ENCODE results near the gene TEX10. TPM values are rescaled to one million over a fixed set of nuclear protein-coding genes. Genes with fewer than 3 reads are reported as not detected.
"Not testable (repeated sequence)": the region's sequence is repeated elsewhere in the genome, so short reads cannot be mapped to it uniquely, and the experiment has no call there.

The TEX10 gene
- total RNA-seq, 1 donor from 2014 or later: 35.1 TPM

DNA sequence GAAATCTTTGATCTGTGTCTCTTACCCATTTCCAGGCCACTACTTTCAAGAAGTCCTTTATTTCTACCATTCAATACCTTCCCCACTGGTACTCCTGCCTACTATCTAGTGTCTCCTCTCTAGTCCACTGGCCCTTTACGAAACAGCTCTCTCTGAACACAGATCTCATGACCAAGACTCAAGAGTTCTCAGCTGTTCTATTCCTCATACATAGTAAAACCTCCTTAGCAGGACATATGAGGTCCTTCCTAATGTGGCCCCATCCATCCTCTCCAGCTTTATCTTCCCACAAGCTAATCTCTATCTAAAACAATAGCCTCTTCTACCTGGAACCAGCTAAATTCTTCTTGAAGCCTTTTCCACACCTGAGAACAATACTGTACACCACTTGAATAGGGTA, 2.6 kb downstream of the TEX10 start:
- Mint-ChIP-seq H3K4me1 (ENCODE audit: low read depth) (peaks cover 39% of the 10 kb centered on the region), H3K9me3 (ENCODE audit: low read depth) (peaks cover 11% of the 10 kb centered on the region), H3K4me3 (ENCODE audit: low read depth) (peak overlapping the region; percentile 40), H3K27ac (peak overlapping the region; percentile 5), H3K36me3 (ENCODE audit: insufficient read depth) (peaks cover 14% of the 10 kb centered on the region), H3K27me3 (no peaks in the 10 kb centered on the region)
- DNase-seq (ENCODE audit: low spot score, unreplicated experiment): no peak
- no peak for TF ChIP-seq CTCF (IDR thresholded peaks at IDR 0.05; ENCODE audit: unreplicated experiment)

- H3K4me1 Mint-ChIP-seq (ENCODE audit: low read depth): peaks cover 28% of the 10 kb centered on the region
- no peak for TF ChIP-seq CTCF (IDR thresholded peaks at IDR 0.05; ENCODE audit: unreplicated experiment)
- no peak overlapping the region for H3K4me3 Mint-ChIP-seq (ENCODE audit: low read depth)
- H3K9me3 Mint-ChIP-seq (ENCODE audit: low read depth): no peaks in the 10 kb centered on the region
- DNase-seq (ENCODE audit: low spot score, unreplicated experiment): no peak
- H3K27ac Mint-ChIP-seq: no peak overlapping the region
- H3K27me3 Mint-ChIP-seq: no peaks in the 10 kb centered on the region
- H3K36me3 Mint-ChIP-seq (ENCODE audit: insufficient read depth): peaks cover 6% of the 10 kb centered on the region
Measured at GRCh38 chr9:100346836-100347235, 5.9 kb downstream of the TEX10 start.

DNA sequence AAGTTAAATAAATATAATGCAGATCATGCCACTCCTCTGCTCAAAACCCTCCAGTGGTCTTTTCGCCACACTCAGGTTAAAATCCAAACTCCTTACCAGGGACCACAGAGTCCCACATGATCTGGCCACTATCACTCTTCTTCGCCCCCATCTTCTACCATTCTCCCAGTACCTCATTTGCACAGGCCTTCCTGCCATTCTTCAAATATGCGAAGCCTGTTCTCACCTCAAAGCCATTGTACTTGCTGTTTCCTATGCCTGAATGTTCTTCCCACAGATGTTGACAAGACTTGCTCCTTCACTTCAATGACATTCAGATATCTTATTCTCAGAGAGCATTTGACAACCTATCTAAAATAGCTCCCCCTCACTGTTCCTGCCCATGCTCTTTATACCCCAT, 10.9 kb downstream of the TEX10 start:
- Mint-ChIP-seq H3K9me3 (ENCODE audit: low read depth) (no peaks in the 10 kb centered on the region), H3K4me1 (ENCODE audit: low read depth) (peaks cover 12% of the 10 kb centered on the region), H3K4me3 (ENCODE audit: low read depth) (no peak overlapping the region), H3K27ac (peak overlapping the region; percentile 22), H3K27me3 (no peaks in the 10 kb centered on the region), H3K36me3 (ENCODE audit: insufficient read depth) (peaks cover 13% of the 10 kb centered on the region)
- no peak for TF ChIP-seq CTCF (IDR thresholded peaks at IDR 0.05; ENCODE audit: unreplicated experiment)
- DNase-seq (ENCODE audit: low spot score, unreplicated experiment): no peak

GRCh38 chr9:100340224-100340623, 12.5 kb downstream of the TEX10 start:
- H3K4me1 Mint-ChIP-seq (ENCODE audit: low read depth): peaks cover 10% of the 10 kb centered on the region
- no peak for TF ChIP-seq CTCF (IDR thresholded peaks at IDR 0.05; ENCODE audit: unreplicated experiment)
- H3K4me3 Mint-ChIP-seq (ENCODE audit: low read depth): no peak overlapping the region
- no peaks in the 10 kb centered on the region for H3K27me3 Mint-ChIP-seq
- DNase-seq (ENCODE audit: low spot score, unreplicated experiment): no peak
- no peak overlapping the region for H3K27ac Mint-ChIP-seq
- H3K9me3 Mint-ChIP-seq (ENCODE audit: low read depth): no peaks in the 10 kb centered on the region
- H3K36me3 Mint-ChIP-seq (ENCODE audit: insufficient read depth): peaks cover 12% of the 10 kb centered on the region

- not testable (repeated sequence) for H3K27ac Mint-ChIP-seq; H3K9me3 Mint-ChIP-seq (ENCODE audit: low read depth); H3K4me1 Mint-ChIP-seq (ENCODE audit: low read depth); H3K4me3 Mint-ChIP-seq (ENCODE audit: low read depth); H3K27me3 Mint-ChIP-seq; DNase-seq (ENCODE audit: low spot score, unreplicated experiment)
- peaks cover 15% of the 10 kb centered on the region for H3K36me3 Mint-ChIP-seq (ENCODE audit: insufficient read depth)
Measured at GRCh38 chr9:100338736-100339135, 14.0 kb downstream of the TEX10 start.

DNA sequence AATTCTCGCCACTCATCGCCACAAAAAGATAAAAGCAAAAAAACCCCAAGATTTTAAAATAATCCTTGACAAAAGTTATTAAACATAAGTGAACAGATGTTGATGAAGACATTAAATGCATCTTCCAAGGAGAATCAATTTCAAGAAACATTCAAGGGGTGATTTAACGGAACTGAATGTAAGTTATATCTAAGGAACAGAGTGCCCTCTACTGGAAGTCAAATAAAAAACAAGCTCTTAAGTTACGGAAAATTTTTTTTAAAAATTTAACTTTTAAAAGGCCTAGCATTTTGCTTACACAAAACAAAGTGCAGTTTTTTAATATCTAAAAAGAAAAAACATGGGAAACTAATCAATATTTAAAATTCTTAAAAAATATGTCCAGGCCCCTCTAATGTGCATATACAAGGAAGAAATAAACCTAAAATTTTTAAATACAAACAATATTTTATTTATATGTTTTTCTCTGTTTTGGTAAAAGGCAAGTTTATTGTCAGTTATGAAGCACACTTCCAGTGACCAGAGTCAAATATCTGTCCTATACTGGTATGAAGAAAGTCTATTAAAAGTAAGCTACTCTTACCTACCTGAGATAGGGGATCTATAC, 28.0 kb downstream of the TEX10 start:
- Mint-ChIP-seq H3K4me3 (ENCODE audit: low read depth) (no peak overlapping the region), H3K4me1 (ENCODE audit: low read depth) (no peaks in the 10 kb centered on the region), H3K9me3 (ENCODE audit: low read depth) (no peaks in the 10 kb centered on the region), H3K27me3 (no peaks in the 10 kb centered on the region), H3K27ac (no peak overlapping the region), H3K36me3 (ENCODE audit: insufficient read depth) (peaks cover 7% of the 10 kb centered on the region)
- DNase-seq (ENCODE audit: low spot score, unreplicated experiment): no peak
- TF ChIP-seq CTCF (IDR thresholded peaks at IDR 0.05; ENCODE audit: unreplicated experiment): peak; percentile 67
